Activated T-helper 2 cell treated with anti-CD3 and anti-CD28 coated beads, Interferon-gamma antibody, Interleukin-2, Interleukin-4, amounts not matched to agents 10 μg/mL and 5 μg/mL and 100 μg/mL, durations not matched to agents 14 hours and 24 hours and 36 hours (primary cell): ENCODE data around the gene PEX7. TPM values are rescaled to one million over a fixed set of nuclear protein-coding genes. Genes with fewer than 3 reads are reported as not detected.
"Not testable (repeated sequence)": the region's sequence is repeated elsewhere in the genome, so short reads cannot be mapped to it uniquely, and the experiment has no call there.

Experiments
- DNase-seq: peaks from one replicate; pipeline ENCODE4 v3.0.0; 2021; ENCODE audit warnings: low spot score
- H3K27ac Mint-ChIP-seq: one replicate; pipeline ENCODE4 v1.8.0; 2021; ENCODE audit warnings: mixed read lengths
- H3K27me3 Mint-ChIP-seq: one replicate; pipeline ENCODE4 v1.8.0; 2021; ENCODE audit warnings: low read depth, mixed read lengths
- H3K36me3 Mint-ChIP-seq: one replicate; pipeline ENCODE4 v1.8.0; 2021; ENCODE audit warnings: low read depth, mixed read lengths
- H3K4me1 Mint-ChIP-seq: one replicate; pipeline ENCODE4 v1.8.0; 2021; ENCODE audit warnings: low read depth, mixed read lengths
- H3K4me3 Mint-ChIP-seq: one replicate; pipeline ENCODE4 v1.8.0; 2021; ENCODE audit warnings: low read depth, mild to moderate bottlenecking, moderate library complexity, mixed read lengths
- H3K9me3 Mint-ChIP-seq: one replicate; pipeline ENCODE4 v1.8.0; 2021; ENCODE audit warnings: mixed read lengths
- intact Hi-C: fragments of 100-400 bp; cut with micrococcal nuclease; formaldehyde crosslinking; loops from one replicate; pipeline ENCODE4 v1.15.1; 2023
- total RNA-seq: library from RNA; stranded (reverse); gene quantifications from 2 replicates; pipeline ENCODE4 v1.2.3, GENCODE V29; 2022

PEX7 gene
- total RNA-seq, 1 donor from 2014 or later = 4.2 TPM

- Mint-ChIP-seq H3K27ac (no peak overlapping the region), H3K4me1 (peaks cover 14% of the 10 kb centered on the region), H3K4me3 (peak overlapping the region; percentile 60), H3K36me3 (no peaks in the 10 kb centered on the region), H3K27me3 (peaks cover 53% of the 10 kb centered on the region), H3K9me3 (no peaks in the 10 kb centered on the region)
- intact Hi-C loops = loop anchor here (5.0 kb wide), 2 partner anchors 102 to 563 kb away; partner anchors contain the start of gene PEX7
- no peak for DNase-seq
Measured at GRCh38 chr6:136923954-136924673, 101.7 kb downstream of the PEX7 start.

- intact Hi-C loops = no loop called here
- peaks cover 2% of the 10 kb centered on the region for H3K4me1 Mint-ChIP-seq
- no peak overlapping the region for H3K27ac Mint-ChIP-seq
- H3K4me3 Mint-ChIP-seq = no peak overlapping the region
- no peak for DNase-seq
- H3K27me3 Mint-ChIP-seq = peaks cover 38% of the 10 kb centered on the region
- no peaks in the 10 kb centered on the region for H3K36me3 Mint-ChIP-seq
- no peaks in the 10 kb centered on the region for H3K9me3 Mint-ChIP-seq
Measured at GRCh38 chr6:136926383-136926782, 104.0 kb downstream of the PEX7 start.

GRCh38 chr6:136927292-136927691 lies 104.9 kb downstream of the PEX7 start:
- intact Hi-C loops = no loop called here
- H3K27ac Mint-ChIP-seq = no peak overlapping the region
- H3K4me1 Mint-ChIP-seq = peaks cover 1% of the 10 kb centered on the region
- no peaks in the 10 kb centered on the region for H3K9me3 Mint-ChIP-seq
- H3K27me3 Mint-ChIP-seq = peaks cover 37% of the 10 kb centered on the region
- DNase-seq = no peak
- no peak overlapping the region for H3K4me3 Mint-ChIP-seq
- H3K36me3 Mint-ChIP-seq = no peaks in the 10 kb centered on the region

- Mint-ChIP-seq H3K4me3 (no peak overlapping the region), H3K36me3 (no peaks in the 10 kb centered on the region), H3K4me1 (no peaks in the 10 kb centered on the region), H3K27ac (no peak overlapping the region), H3K27me3 (peaks cover 32% of the 10 kb centered on the region), H3K9me3 (no peaks in the 10 kb centered on the region)
- intact Hi-C loops = no loop called here
- no peak for DNase-seq
Measured at GRCh38 chr6:136930528-136930927, 108.1 kb downstream of the PEX7 start.

- DNase-seq = no peak
- H3K27me3 Mint-ChIP-seq = peaks cover 35% of the 10 kb centered on the region
Measured at GRCh38 chr6:136932599-136932998, 110.2 kb downstream of the PEX7 start.

GRCh38 chr6:136945072-136945471 lies 122.7 kb downstream of the PEX7 start:
- peaks cover 22% of the 10 kb centered on the region for H3K9me3 Mint-ChIP-seq
- peaks cover 5% of the 10 kb centered on the region for H3K27me3 Mint-ChIP-seq
- peaks cover 4% of the 10 kb centered on the region for H3K36me3 Mint-ChIP-seq
- intact Hi-C loops = loop anchor here (5.0 kb wide), 1 partner anchor 272 kb away; the partner anchor contains the start of gene IFNGR1
- no peak for DNase-seq
- no peaks in the 10 kb centered on the region for H3K4me1 Mint-ChIP-seq
- H3K27ac Mint-ChIP-seq = no peak overlapping the region
- H3K4me3 Mint-ChIP-seq = no peak overlapping the region

More at GRCh38 chr6:136932599-136932998, 110.2 kb downstream of the PEX7 start:
- Mint-ChIP-seq H3K4me3 (no peak overlapping the region), H3K9me3 (no peaks in the 10 kb centered on the region), H3K27ac (no peak overlapping the region), H3K4me1 (no peaks in the 10 kb centered on the region), H3K36me3 (no peaks in the 10 kb centered on the region)
- intact Hi-C loops = no loop called here

GRCh38 chr6:136945711-136946121 lies 123.3 kb downstream of the PEX7 start:
- H3K36me3 Mint-ChIP-seq = peaks cover 4% of the 10 kb centered on the region
- intact Hi-C loops = loop anchor here (5.0 kb wide), 1 partner anchor 272 kb away; the partner anchor contains the start of gene IFNGR1
- H3K27ac Mint-ChIP-seq = no peak overlapping the region
- no peak for DNase-seq
- H3K9me3 Mint-ChIP-seq = peaks cover 22% of the 10 kb centered on the region
- H3K4me3 Mint-ChIP-seq = no peak overlapping the region
- H3K4me1 Mint-ChIP-seq = no peaks in the 10 kb centered on the region
- H3K27me3 Mint-ChIP-seq = peaks cover 5% of the 10 kb centered on the region

- no peak overlapping the region for H3K27ac Mint-ChIP-seq
- H3K4me3 Mint-ChIP-seq = no peak overlapping the region
- H3K4me1 Mint-ChIP-seq = no peaks in the 10 kb centered on the region
- intact Hi-C loops = loop anchor here (5.0 kb wide), 1 partner anchor 270 kb away; the partner anchor contains the start of gene IFNGR1
- peaks cover 5% of the 10 kb centered on the region for H3K27me3 Mint-ChIP-seq
- DNase-seq = no peak
- no peaks in the 10 kb centered on the region for H3K36me3 Mint-ChIP-seq
- peaks cover 12% of the 10 kb centered on the region for H3K9me3 Mint-ChIP-seq
Measured at GRCh38 chr6:136947037-136947436, 124.6 kb downstream of the PEX7 start.

GRCh38 chr6:136949957-136950356 lies 127.6 kb downstream of the PEX7 start:
- H3K9me3 Mint-ChIP-seq, H3K4me1 Mint-ChIP-seq, DNase-seq, H3K4me3 Mint-ChIP-seq, H3K36me3 Mint-ChIP-seq, H3K27ac Mint-ChIP-seq: not testable (repeated sequence)
- peaks cover 13% of the 10 kb centered on the region for H3K27me3 Mint-ChIP-seq
- intact Hi-C loops = loop anchor here (5.0 kb wide), 1 partner anchor 267 kb away; the partner anchor contains the start of gene IFNGR1

- Mint-ChIP-seq H3K9me3 (peaks cover 3% of the 10 kb centered on the region), H3K27ac (no peak overlapping the region), H3K27me3 (peaks cover 18% of the 10 kb centered on the region), H3K4me1 (no peaks in the 10 kb centered on the region), H3K4me3 (no peak overlapping the region), H3K36me3 (no peaks in the 10 kb centered on the region)
- intact Hi-C loops = no loop called here
- no peak for DNase-seq
Measured at GRCh38 chr6:136950436-136951126, 128.2 kb downstream of the PEX7 start.

GRCh38 chr6:136952714-136953260 lies 130.4 kb downstream of the PEX7 start:
- peaks cover 27% of the 10 kb centered on the region for H3K27me3 Mint-ChIP-seq
- intact Hi-C loops = no loop called here
- H3K4me1 Mint-ChIP-seq = peaks cover 5% of the 10 kb centered on the region
- no peak for DNase-seq
- H3K27ac Mint-ChIP-seq = no peak overlapping the region
- H3K4me3 Mint-ChIP-seq = no peak overlapping the region
- H3K36me3 Mint-ChIP-seq = no peaks in the 10 kb centered on the region
- peaks cover 3% of the 10 kb centered on the region for H3K9me3 Mint-ChIP-seq

- intact Hi-C loops = no loop called here
- DNase-seq = no peak
- Mint-ChIP-seq H3K4me3 (no peak overlapping the region), H3K36me3 (no peaks in the 10 kb centered on the region), H3K27me3 (peaks cover 26% of the 10 kb centered on the region), H3K9me3 (no peaks in the 10 kb centered on the region), H3K4me1 (peaks cover 5% of the 10 kb centered on the region), H3K27ac (no peak overlapping the region)
Measured at GRCh38 chr6:136955123-136955522, 132.7 kb downstream of the PEX7 start.
